ENCODE measurements around the gene IRAK2.

Gene IRAK2

GRCh38 chr3:10228248-10228950, 63.7 kb downstream of the IRAK2 start:
- DNase-seq: peak; percentile 63 to 67

GRCh38 chr3:10229576-10229975, 64.9 kb downstream of the IRAK2 start:
- no peak for DNase-seq

- DNase-seq: no peak
These were observed 67.4 kb downstream of the IRAK2 start for GRCh38 chr3:10232137-10232536.

GRCh38 chr3:10233988-10234387, 69.3 kb downstream of the IRAK2 start:
- no peak for DNase-seq

GRCh38 chr3:10234526-10235230, 70.0 kb downstream of the IRAK2 start:
- DNase-seq: no peak

- no peak for DNase-seq
These were observed 70.8 kb downstream of the IRAK2 start for GRCh38 chr3:10235551-10235950.

GRCh38 chr3:10238345-10239183, 73.8 kb downstream of the IRAK2 start:
- peak; percentile 44 to 55 for DNase-seq

- DNase-seq: no peak
These were observed 76.1 kb downstream of the IRAK2 start for GRCh38 chr3:10240799-10241198.

- DNase-seq: peak; percentile 76 to 78
These were observed 77.7 kb downstream of the IRAK2 start for GRCh38 chr3:10242182-10243065.

GRCh38 chr3:10244009-10244408, 79.3 kb downstream of the IRAK2 start:
- DNase-seq: no peak

GRCh38 chr3:10245081-10245712, 80.5 kb downstream of the IRAK2 start:
- no peak for DNase-seq

GRCh38 chr3:10247679-10248183, 83.0 kb downstream of the IRAK2 start:
- DNase-seq: no peak

GRCh38 chr3:10248184-10248983, 83.7 kb downstream of the IRAK2 start, which contains the start of gene TATDN2:
TATDN2 (plus strand) TSS chr3:10248459; CDS start chr3:10249201, 742 bp downstream.
- peak; percentile 94 to 96 for DNase-seq

GRCh38 chr3:10248984-10249748, 84.4 kb downstream of the IRAK2 start:
- DNase-seq: peak; percentile 79 to 81

GRCh38 chr3:10249833-10250232, 85.1 kb downstream of the IRAK2 start:
- no peak for DNase-seq

GRCh38 chr3:10251006-10251405, 86.3 kb downstream of the IRAK2 start:
- DNase-seq: no peak

- no peak for DNase-seq
These were observed 89.0 kb downstream of the IRAK2 start for GRCh38 chr3:10253731-10254130.

GRCh38 chr3:10255835-10256234, 91.1 kb downstream of the IRAK2 start:
- DNase-seq: no peak

- no peak for DNase-seq
These were observed 94.3 kb downstream of the IRAK2 start for GRCh38 chr3:10259036-10259435.

GRCh38 chr3:10259798-10260197, 95.1 kb downstream of the IRAK2 start:
- no peak for DNase-seq

Measured in activated T-cell treated with anti-CD3 and anti-CD28 coated beads, Interleukin-2, amount 50 U/mL, for 48 hours (primary cell).